Prostate gland (tissue), 2 donors: ENCODE measurements around the gene TEX264. TPM values are rescaled to one million over a fixed set of nuclear protein-coding genes. Genes with fewer than 3 reads are reported as not detected.

Experiments used
- DNase-seq: peaks from one replicate; pipeline ENCODE4 v3.0.0-alpha.2; 2019; ENCODE audit warnings: low spot score
- H3K27ac ChIP-seq, 2 donors: fragments of 200-600 bp; sonication (generic); 2 replicates each; pipeline ENCODE4 v1.5.1; 2017 to 2019
- H3K27me3 ChIP-seq: fragments of 200-600 bp; sonication (generic); replicated peaks from 2 replicates; pipeline ENCODE4 v1.5.1; 2019; ENCODE audit not compliant: insufficient read depth
- H3K36me3 ChIP-seq, 2 donors: fragments of 200-600 bp; sonication (generic); 1 replicate in 1 of 2; 2 replicates in 1 of 2; pipeline versions ENCODE4 v1.5.1 to v1.8.1; 2017 to 2019
- H3K4me1 ChIP-seq: fragments of 200-600 bp; sonication (generic); replicated peaks from 2 replicates; pipeline ENCODE4 v1.5.1; 2019
- H3K4me3 ChIP-seq, 2 donors: fragments of 200-600 bp; sonication (generic); 2 replicates each; pipeline ENCODE4 v1.5.1; 2017 to 2019
- H3K9me3 ChIP-seq: fragments of 200-600 bp; sonication (generic); 2 replicates; pipeline ENCODE4 v1.5.1; 2017
- POLR2A ChIP-seq: fragments of 450-650 bp; IDR thresholded peaks from one replicate; pipeline ENCODE4 v1.6.1; 2016; ENCODE audit warnings: antibody characterized with exemption, mild to moderate bottlenecking
- POLR2AphosphoS5 ChIP-seq: sonication (generic); formaldehyde crosslinking; IDR thresholded peaks from one replicate; pipeline ENCODE4 v1.6.1; 2017; ENCODE audit warnings: antibody characterized with exemption
- WGBS: methylation state at CpG from one replicate; pipeline ENCODE4 v1.1.5; 2018; 5-methylcytosine and 5-hydroxymethylcytosine counted together
- intact Hi-C: fragments of 100-400 bp; cut with DNase I; formaldehyde crosslinking; loops from one replicate; pipeline ENCODE4 v1.14.2; 2022
- total RNA-seq, 2 donors: library from RNA; depleted of rRNA; stranded (reverse); fragments of >200 nt; gene quantifications; one replicate each; pipeline ENCODE4 v1.1.0, GENCODE V29; 2016
- TF ChIP-seq, protein P1 (sequence below), 4 experiments: fragments of 200-600 bp in 2 of 4; fragments of 450-650 bp in 2 of 4; sonication (generic) in 2 of 4; IDR thresholded peaks; 1 replicate in 3 of 4; 2 replicates in 1 of 4; pipeline ENCODE4 v1.5.1; 2016 to 2019; ENCODE audit warnings: antibody characterized with exemption in 4 of 4, mild to moderate bottlenecking in 2 of 4, moderate library complexity in 2 of 4

Gene TEX264
- total RNA-seq, 2 donors from 2014 or later: 157 to 214 TPM

DNA sequence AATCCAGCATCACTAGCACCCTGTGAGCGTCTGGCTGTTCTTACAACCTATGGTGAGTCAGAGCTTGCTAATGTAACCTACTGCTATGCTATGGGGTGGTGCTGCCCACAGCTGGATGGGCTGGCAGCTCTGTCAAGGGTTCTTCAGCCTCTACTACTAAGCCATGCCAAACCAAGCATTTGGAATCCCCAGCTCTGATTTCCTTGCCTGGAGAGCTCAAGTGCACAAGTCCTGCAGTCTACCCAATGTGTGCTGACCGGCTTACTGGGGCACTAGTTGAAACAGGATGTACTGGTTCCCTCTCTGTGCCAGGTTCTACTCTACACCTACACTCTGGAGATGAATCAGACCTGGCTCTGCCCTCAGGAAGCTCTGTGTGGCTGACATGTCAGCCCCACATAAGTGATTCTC is 4.2 kb downstream of the TEX264 start:
- no peak overlapping the region for H3K27ac ChIP-seq
- intact Hi-C loops: loop anchor here (10.0 kb wide), 1 partner anchor 1060 kb away; the partner anchor contains the start of genes CISH and MAPKAPK3
- TF ChIP-seq POLR2A (no peak), POLR2AphosphoS5 (no peak)
- TF ChIP-seq, protein P1, sequence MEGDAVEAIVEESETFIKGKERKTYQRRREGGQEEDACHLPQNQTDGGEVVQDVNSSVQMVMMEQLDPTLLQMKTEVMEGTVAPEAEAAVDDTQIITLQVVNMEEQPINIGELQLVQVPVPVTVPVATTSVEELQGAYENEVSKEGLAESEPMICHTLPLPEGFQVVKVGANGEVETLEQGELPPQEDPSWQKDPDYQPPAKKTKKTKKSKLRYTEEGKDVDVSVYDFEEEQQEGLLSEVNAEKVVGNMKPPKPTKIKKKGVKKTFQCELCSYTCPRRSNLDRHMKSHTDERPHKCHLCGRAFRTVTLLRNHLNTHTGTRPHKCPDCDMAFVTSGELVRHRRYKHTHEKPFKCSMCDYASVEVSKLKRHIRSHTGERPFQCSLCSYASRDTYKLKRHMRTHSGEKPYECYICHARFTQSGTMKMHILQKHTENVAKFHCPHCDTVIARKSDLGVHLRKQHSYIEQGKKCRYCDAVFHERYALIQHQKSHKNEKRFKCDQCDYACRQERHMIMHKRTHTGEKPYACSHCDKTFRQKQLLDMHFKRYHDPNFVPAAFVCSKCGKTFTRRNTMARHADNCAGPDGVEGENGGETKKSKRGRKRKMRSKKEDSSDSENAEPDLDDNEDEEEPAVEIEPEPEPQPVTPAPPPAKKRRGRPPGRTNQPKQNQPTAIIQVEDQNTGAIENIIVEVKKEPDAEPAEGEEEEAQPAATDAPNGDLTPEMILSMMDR (IDR thresholded peaks at IDR 0.05): no peak
- DNase-seq: no peak
- no peaks in the 10 kb centered on the region for H3K27me3 ChIP-seq
- no peaks in the 10 kb centered on the region for H3K9me3 ChIP-seq
- no peak overlapping the region for H3K4me3 ChIP-seq
- WGBS: 74% methylated on average over 2 of the region's 2 CpGs
- H3K36me3 ChIP-seq: no peaks in the 10 kb centered on the region
- H3K4me1 ChIP-seq: peaks cover 8% of the 10 kb centered on the region

DNA sequence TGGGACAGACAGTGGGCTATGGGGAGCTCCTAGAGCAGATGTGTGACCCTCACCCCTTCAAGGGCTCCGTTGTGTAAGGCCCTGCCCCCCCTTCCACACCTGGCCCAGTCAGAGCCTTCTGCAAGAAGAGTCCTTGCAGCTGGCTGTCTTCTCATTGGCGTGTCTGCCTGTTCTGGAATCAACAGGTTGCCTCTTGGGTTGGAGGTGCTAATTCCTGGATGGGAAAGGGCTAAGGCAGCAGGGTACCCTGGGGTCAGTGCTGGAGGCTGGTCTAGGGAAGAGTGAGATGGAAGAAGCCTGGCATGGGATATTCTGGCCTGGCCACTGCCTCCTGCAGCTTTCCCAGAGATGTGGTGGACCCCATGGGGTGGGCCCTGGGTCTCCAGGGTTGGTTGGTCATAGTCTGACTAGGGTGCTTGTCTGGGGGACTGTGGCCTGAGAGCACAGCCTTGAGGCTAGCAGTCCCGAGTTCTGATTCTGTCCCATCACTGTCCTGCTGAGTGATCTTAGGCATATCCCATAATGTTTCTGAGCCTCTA is 5.1 kb downstream of the TEX264 start:
- 83% methylated on average over 3 of the region's 3 CpGs for WGBS
- no peaks in the 10 kb centered on the region for H3K27me3 ChIP-seq
- H3K36me3 ChIP-seq: no peaks in the 10 kb centered on the region
- H3K4me3 ChIP-seq: no peak overlapping the region
- no peak overlapping the region for H3K27ac ChIP-seq
- TF ChIP-seq, protein P1 (IDR thresholded peaks at IDR 0.05): no peak
- TF ChIP-seq POLR2AphosphoS5: no peak
- no peak for DNase-seq
- H3K4me1 ChIP-seq: peaks cover 3% of the 10 kb centered on the region
- intact Hi-C loops: loop anchor here (10.0 kb wide), 1 partner anchor 1061 kb away; the partner anchor contains the start of genes CISH and MAPKAPK3
- H3K9me3 ChIP-seq: no peaks in the 10 kb centered on the region

DNA sequence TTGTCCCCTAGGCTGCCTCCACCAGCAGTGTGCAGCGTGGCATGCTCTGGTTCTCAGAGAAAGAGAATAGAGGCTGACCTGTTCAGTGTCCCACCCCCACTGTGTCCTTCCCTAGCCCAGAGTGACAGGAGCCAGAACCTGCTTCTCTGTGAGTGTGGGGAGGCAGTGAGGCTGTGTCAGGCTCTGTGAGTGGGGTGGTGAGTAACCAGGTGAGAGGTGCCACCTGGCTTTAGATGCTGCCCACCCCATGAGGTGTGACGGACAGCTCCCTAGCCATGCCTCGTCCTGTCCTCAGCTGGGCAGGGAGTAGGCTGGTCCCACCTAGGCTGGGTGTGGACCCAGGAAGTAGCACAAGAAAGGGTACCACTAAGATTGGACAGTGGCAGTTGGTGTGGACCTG is 6.3 kb downstream of the TEX264 start:
- Histone ChIP-seq H3K4me3 (no peak overlapping the region), H3K36me3 (no peaks in the 10 kb centered on the region), H3K9me3 (no peaks in the 10 kb centered on the region), H3K27me3 (no peaks in the 10 kb centered on the region), H3K4me1 (peaks cover 9% of the 10 kb centered on the region), H3K27ac (no peak overlapping the region)
- no peak for DNase-seq
- TF ChIP-seq, protein P1 (IDR thresholded peaks at IDR 0.05): no peak
- TF ChIP-seq POLR2AphosphoS5 (no peak), POLR2A (no peak)
- WGBS: 97% methylated on average over 3 of the region's 3 CpGs
- intact Hi-C loops: loop anchor here (10.0 kb wide), 1 partner anchor 1063 kb away; the partner anchor contains the start of genes CISH and MAPKAPK3

DNA sequence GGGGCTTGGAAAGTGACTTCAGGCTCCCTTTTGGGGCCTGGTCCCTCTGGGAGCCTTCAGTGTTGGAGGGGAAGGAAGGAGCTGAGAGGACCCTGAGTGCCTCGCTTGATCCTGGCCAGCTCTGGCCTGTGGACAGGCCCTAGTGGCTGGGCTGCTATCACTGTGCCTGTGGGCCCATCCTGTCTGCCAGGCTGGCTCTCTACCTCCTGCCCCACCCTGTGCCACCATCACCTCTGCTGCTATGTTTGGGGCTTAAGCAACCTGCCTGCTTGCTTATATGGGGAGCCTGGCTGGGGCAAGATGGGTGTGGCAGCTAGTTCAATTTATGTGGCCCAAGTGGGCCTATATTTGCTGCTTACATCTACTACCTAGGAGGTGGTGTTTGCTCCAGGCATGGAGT is 7.1 kb downstream of the TEX264 start:
- TF ChIP-seq POLR2A (no peak), POLR2AphosphoS5 (no peak)
- TF ChIP-seq, protein P1 (IDR thresholded peaks at IDR 0.05): no peak
- Histone ChIP-seq H3K27ac (no peak overlapping the region), H3K9me3 (no peaks in the 10 kb centered on the region), H3K4me3 (no peak overlapping the region), H3K4me1 (peaks cover 9% of the 10 kb centered on the region), H3K27me3 (no peaks in the 10 kb centered on the region), H3K36me3 (no peaks in the 10 kb centered on the region)
- no peak for DNase-seq
- WGBS: 100% methylated on average over 1 of the region's 1 CpG
- intact Hi-C loops: loop anchor here (10.0 kb wide), 1 partner anchor 1063 kb away; the partner anchor contains the start of genes CISH and MAPKAPK3

DNA sequence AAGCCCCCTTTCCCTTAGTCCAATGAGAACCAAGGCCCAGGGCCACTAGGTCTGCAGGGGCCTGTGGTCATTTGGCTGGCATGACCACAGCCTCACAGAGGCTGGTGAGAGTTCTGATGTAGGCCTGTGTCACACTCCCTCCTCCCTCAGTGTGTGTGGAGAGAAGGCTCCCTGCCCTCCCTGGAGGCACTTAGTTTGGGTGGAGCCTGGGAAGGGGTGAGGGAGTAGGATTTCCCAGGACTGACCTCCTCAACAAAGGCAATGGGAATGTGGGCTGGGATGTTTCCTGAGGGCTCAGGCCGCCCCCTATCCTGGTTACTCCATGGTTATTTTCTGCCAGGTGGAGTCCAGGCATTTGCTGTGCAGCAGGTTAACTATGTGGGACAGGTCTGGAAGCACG is 7.6 kb downstream of the TEX264 start:
- H3K4me3 ChIP-seq: no peak overlapping the region
- H3K9me3 ChIP-seq: no peaks in the 10 kb centered on the region
- no peaks in the 10 kb centered on the region for H3K36me3 ChIP-seq
- DNase-seq: no peak
- 73% methylated on average over 2 of the region's 2 CpGs for WGBS
- no peaks in the 10 kb centered on the region for H3K27me3 ChIP-seq
- H3K4me1 ChIP-seq: peaks cover 5% of the 10 kb centered on the region
- H3K27ac ChIP-seq: no peak overlapping the region
- TF ChIP-seq POLR2AphosphoS5: no peak
- TF ChIP-seq, protein P1 (IDR thresholded peaks at IDR 0.05): no peak
- no peak for TF ChIP-seq POLR2A
- intact Hi-C loops: loop anchor here (10.0 kb wide), 1 partner anchor 1064 kb away; the partner anchor contains the start of genes CISH and MAPKAPK3
